Measurements from ENCODE around the gene REEP1.

The REEP1 gene

DNA sequence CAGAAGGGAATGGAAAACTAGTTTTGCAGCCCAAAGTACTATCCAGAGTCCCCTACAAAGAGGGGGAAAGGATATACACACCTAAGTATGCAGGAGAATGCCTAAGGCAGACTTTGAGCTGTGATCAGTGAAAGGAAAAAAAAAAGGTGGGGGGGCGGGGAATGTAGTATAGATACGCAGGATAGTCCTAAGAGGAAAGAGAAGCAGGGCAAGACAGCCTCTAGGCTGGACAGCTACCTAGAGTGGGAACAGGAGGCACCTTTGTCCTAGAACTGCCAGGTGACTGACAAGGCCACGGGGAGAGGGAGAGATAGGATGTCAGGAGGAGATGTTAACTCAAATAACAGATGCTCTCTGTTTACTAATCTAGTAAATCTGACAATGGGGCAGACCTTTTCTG is 6.0 kb downstream of the REEP1 start:
- no peaks in the 10 kb centered on the region for H3K36me3 ChIP-seq (ENCODE audit: control insufficient read depth, insufficient read depth, low read length)
- WGBS, 2 experiments = 89 to 90% methylated on average over 3 of the region's 3 CpGs
- H3K4me1 ChIP-seq (ENCODE audit: control insufficient read depth, insufficient read depth, low read length) = peaks cover 3% of the 10 kb centered on the region
- H3K9me3 ChIP-seq (ENCODE audit: control insufficient read depth, low read length) = no peaks in the 10 kb centered on the region
- H3K27me3 ChIP-seq (ENCODE audit: control insufficient read depth, insufficient read depth, low read length, poor library complexity, severe bottlenecking) = peaks cover 25% of the 10 kb centered on the region
- no peak overlapping the region for H3K27ac ChIP-seq (ENCODE audit: insufficient read depth, low read depth, low read length, poor library complexity, severe bottlenecking)
- no peak overlapping the region for H3K4me3 ChIP-seq (ENCODE audit: insufficient read depth, low read depth, low read length)

DNA sequence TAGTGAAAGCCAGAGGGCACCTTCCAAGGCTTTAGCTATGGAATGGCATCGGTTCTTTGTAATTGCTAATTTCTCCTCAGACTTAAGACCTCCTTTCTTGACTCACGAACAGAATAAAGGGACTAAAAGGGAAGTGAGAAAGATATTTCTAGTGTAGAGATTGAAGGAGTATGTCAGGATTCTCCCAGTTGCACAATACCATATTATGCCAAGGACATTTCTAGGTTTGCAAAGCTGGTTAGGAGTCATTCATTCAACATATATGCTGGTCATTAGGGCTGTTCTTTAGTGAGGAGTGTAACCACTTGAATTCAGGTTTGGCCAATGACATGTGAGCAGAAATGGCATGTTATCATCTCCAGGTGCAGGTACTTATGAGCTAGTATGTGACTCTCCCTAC is 7.4 kb downstream of the REEP1 start:
- 85 to 100% methylated on average over 1 to 2 of the region's 2 CpGs for WGBS, 2 experiments

DNA sequence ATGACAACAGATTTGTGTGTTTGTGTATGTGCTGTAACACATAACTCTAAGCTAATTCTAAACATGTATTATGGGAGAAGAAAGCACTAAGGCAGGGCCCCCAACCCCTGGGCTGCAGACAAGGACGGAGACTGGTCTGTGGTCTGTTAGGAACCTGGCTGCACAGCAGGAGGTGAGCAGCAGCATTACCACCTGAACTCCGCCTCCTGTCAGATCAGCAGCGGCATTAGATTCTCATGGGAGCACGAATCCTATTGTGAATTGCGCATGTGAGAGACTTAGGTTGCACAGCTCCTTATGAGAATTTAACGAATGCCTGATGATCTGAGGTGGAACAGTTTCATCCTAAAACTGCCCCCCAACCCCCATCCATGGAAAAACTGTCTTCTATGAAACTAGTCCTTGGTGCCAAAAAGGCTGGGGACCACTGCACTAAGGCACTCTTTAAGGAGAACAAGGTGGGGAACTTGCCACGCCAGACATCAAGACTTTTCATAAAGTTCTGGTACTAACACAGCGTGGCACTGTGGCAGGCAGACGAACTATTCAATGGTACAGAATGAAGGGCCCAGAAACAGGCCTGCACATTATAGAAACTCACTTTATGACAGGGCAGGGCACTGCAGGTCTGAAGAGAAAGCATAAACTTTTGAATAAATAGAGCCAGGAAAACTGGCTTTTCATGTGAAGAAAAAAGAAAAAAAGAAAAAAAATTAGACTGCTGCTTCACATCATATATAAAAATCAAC is 14.0 kb downstream of the REEP1 start:
- Histone ChIP-seq H3K36me3 (ENCODE audit: control insufficient read depth, insufficient read depth, low read length) (no peaks in the 10 kb centered on the region), H3K4me3 (ENCODE audit: insufficient read depth, low read depth, low read length) (no peak overlapping the region), H3K27ac (ENCODE audit: insufficient read depth, low read depth, low read length, poor library complexity, severe bottlenecking) (no peak overlapping the region), H3K9me3 (ENCODE audit: control insufficient read depth, low read length) (no peaks in the 10 kb centered on the region), H3K27me3 (ENCODE audit: control insufficient read depth, insufficient read depth, low read length, poor library complexity, severe bottlenecking) (no peaks in the 10 kb centered on the region), H3K4me1 (ENCODE audit: control insufficient read depth, insufficient read depth, low read length) (no peaks in the 10 kb centered on the region)
- 75 to 82% methylated on average over 9 of the region's 9 CpGs for WGBS, 2 experiments

More for the DNA sequence above, 7.4 kb downstream of the REEP1 start:
- Histone ChIP-seq H3K9me3 (ENCODE audit: control insufficient read depth, low read length) (no peaks in the 10 kb centered on the region), H3K27ac (ENCODE audit: insufficient read depth, low read depth, low read length, poor library complexity, severe bottlenecking) (no peak overlapping the region), H3K36me3 (ENCODE audit: control insufficient read depth, insufficient read depth, low read length) (no peaks in the 10 kb centered on the region), H3K4me3 (ENCODE audit: insufficient read depth, low read depth, low read length) (no peak overlapping the region), H3K4me1 (ENCODE audit: control insufficient read depth, insufficient read depth, low read length) (no peaks in the 10 kb centered on the region), H3K27me3 (ENCODE audit: control insufficient read depth, insufficient read depth, low read length, poor library complexity, severe bottlenecking) (peaks cover 11% of the 10 kb centered on the region)

DNA sequence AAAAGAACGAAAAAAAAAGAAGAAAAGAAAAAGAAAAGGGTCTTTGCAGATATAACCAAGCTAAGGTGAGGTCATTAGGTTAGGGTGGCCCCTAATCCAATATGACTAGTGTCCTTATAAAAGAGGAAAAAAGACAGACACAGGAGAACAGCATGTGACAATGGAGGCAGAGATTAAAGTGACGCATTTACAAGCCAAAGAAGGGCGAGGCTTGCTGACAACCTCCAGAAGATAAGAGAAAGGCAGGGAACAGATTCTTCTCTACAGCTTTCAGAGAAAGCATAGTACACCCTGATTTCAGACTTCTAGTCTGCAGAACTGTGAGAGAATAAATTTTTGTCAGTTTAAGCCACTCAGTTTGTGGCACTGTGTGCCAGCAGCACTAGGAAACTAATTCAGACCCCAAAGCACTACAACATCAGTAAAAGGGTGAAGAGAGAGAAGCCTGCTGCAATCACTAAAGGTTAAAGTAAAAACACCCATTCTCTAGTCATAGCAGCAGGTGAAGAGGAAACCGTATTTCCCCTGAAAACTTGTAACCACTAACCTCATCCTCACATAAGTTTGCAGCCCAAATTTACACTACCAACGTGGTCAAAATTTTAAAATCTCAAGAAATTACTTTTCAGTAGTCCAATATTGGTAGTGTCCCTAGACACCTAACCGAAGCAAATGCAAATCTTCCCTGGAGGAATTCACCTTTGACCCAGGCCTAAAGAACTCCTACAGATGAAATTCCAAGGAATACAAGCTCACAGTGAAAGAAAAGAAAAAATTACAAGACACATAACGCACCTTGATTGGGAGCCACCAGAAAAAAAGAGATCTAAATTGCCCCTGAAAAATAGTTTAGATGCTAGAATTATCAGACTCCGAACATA is 17.5 kb downstream of the REEP1 start:
- no peaks in the 10 kb centered on the region for H3K36me3 ChIP-seq (ENCODE audit: control insufficient read depth, insufficient read depth, low read length)
- H3K4me3 ChIP-seq (ENCODE audit: insufficient read depth, low read depth, low read length) = no peak overlapping the region
- H3K4me1 ChIP-seq (ENCODE audit: control insufficient read depth, insufficient read depth, low read length) = no peaks in the 10 kb centered on the region
- no peaks in the 10 kb centered on the region for H3K9me3 ChIP-seq (ENCODE audit: control insufficient read depth, low read length)
- no peaks in the 10 kb centered on the region for H3K27me3 ChIP-seq (ENCODE audit: control insufficient read depth, insufficient read depth, low read length, poor library complexity, severe bottlenecking)
- no peak overlapping the region for H3K27ac ChIP-seq (ENCODE audit: insufficient read depth, low read depth, low read length, poor library complexity, severe bottlenecking)
- 74 to 80% methylated on average over 6 of the region's 8 CpGs for WGBS, 2 experiments

DNA sequence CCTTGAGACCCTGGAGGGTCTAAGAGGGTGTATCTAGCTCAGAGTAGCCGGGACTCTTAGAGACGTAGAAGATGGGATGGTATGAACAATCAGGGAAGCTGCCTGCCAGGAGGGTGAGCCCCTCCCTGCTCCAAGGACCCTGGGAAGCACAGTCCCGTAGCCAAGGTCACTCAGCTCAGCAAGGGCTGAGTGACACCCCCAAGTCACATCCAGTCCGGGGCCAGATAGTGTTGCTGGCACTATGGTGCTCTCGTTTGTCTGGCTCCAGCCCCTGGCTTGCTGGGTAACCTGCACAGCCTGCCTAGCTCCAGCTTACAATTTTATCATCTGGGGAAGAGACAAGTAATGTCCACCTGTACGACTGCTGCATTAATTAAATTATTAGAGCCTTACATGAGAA is 22.3 kb downstream of the REEP1 start:
- WGBS, 2 experiments = 90 to 94% methylated on average over 6 of the region's 6 CpGs
- Histone ChIP-seq H3K27ac (ENCODE audit: insufficient read depth, low read depth, low read length, poor library complexity, severe bottlenecking) (no peak overlapping the region), H3K36me3 (ENCODE audit: control insufficient read depth, insufficient read depth, low read length) (no peaks in the 10 kb centered on the region), H3K27me3 (ENCODE audit: control insufficient read depth, insufficient read depth, low read length, poor library complexity, severe bottlenecking) (no peaks in the 10 kb centered on the region), H3K9me3 (ENCODE audit: control insufficient read depth, low read length) (no peaks in the 10 kb centered on the region), H3K4me3 (ENCODE audit: insufficient read depth, low read depth, low read length) (no peak overlapping the region), H3K4me1 (ENCODE audit: control insufficient read depth, insufficient read depth, low read length) (no peaks in the 10 kb centered on the region)

DNA sequence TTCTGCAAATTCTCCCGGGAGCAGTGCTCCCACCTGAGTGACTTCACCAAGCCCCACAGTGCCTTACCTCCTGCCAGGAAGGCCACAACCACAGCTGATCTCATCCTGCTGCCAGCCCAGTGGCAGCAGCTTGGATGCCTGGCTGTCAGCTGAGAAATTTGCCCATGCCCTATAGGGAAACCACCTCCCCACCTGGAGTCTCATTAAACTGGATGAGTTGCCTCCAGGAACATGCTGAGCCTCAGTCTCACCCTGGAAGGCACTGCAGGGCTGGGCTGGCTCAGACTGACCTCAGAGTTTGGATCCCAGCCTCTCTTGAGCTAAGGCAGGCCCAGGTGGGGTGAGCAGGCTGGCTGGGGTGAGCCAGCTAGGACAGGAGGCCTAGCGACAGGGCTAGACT is 23.3 kb downstream of the REEP1 start:
- H3K36me3 ChIP-seq (ENCODE audit: control insufficient read depth, insufficient read depth, low read length) = no peaks in the 10 kb centered on the region
- H3K27ac ChIP-seq (ENCODE audit: insufficient read depth, low read depth, low read length, poor library complexity, severe bottlenecking) = no peak overlapping the region
- WGBS, 2 experiments = 87 to 96% methylated on average over 2 of the region's 2 CpGs
- H3K4me1 ChIP-seq (ENCODE audit: control insufficient read depth, insufficient read depth, low read length) = no peaks in the 10 kb centered on the region
- no peak overlapping the region for H3K4me3 ChIP-seq (ENCODE audit: insufficient read depth, low read depth, low read length)
- H3K27me3 ChIP-seq (ENCODE audit: control insufficient read depth, insufficient read depth, low read length, poor library complexity, severe bottlenecking) = no peaks in the 10 kb centered on the region
- H3K9me3 ChIP-seq (ENCODE audit: control insufficient read depth, low read length) = no peaks in the 10 kb centered on the region

DNA sequence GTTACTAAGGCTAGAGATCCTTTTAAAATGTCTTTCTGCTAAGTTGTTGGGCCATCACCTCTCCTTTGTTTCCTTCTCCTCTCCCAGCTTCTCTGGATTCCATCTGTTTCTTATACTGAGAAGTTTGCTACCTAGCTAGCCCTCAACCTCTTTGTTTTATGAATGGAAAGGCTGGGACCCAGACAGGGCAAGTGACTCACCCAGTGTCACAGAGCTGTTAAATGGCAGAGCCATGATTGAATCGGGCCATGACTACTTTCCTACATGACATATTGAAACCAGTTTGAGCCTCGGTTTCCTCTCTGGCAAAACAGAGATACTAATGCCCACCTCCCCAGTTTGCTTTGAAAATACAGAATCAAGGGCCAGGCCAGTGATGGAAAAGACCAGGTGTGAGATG is 24.1 kb downstream of the REEP1 start:
- Histone ChIP-seq H3K4me3 (ENCODE audit: insufficient read depth, low read depth, low read length) (no peak overlapping the region), H3K36me3 (ENCODE audit: control insufficient read depth, insufficient read depth, low read length) (no peaks in the 10 kb centered on the region), H3K27ac (ENCODE audit: insufficient read depth, low read depth, low read length, poor library complexity, severe bottlenecking) (no peak overlapping the region), H3K9me3 (ENCODE audit: control insufficient read depth, low read length) (no peaks in the 10 kb centered on the region), H3K27me3 (ENCODE audit: control insufficient read depth, insufficient read depth, low read length, poor library complexity, severe bottlenecking) (no peaks in the 10 kb centered on the region), H3K4me1 (ENCODE audit: control insufficient read depth, insufficient read depth, low read length) (no peaks in the 10 kb centered on the region)
- 89 to 91% methylated on average over 2 of the region's 2 CpGs for WGBS, 2 experiments

DNA sequence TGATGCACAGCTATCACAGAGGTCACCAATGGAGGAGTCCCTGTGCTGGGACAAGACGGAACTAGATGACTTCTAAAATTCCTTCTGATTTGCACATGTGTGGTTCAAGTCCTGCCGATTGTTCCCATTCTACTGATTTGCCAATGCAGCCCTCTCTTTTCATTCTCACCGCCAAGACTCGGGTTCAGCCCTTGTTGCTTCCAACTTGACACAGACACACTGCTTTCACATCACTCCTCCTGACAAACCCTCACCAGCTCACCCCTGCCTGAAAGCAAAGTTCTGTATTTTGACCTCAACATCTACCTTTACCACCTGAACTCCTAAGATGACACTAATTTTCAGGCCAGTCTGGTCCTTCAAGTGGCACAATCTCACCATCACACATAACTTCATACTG is 25.5 kb downstream of the REEP1 start:
- H3K4me1 ChIP-seq (ENCODE audit: control insufficient read depth, insufficient read depth, low read length) = no peaks in the 10 kb centered on the region
- no peak overlapping the region for H3K4me3 ChIP-seq (ENCODE audit: insufficient read depth, low read depth, low read length)
- no peaks in the 10 kb centered on the region for H3K27me3 ChIP-seq (ENCODE audit: control insufficient read depth, insufficient read depth, low read length, poor library complexity, severe bottlenecking)
- H3K36me3 ChIP-seq (ENCODE audit: control insufficient read depth, insufficient read depth, low read length) = no peaks in the 10 kb centered on the region
- no peaks in the 10 kb centered on the region for H3K9me3 ChIP-seq (ENCODE audit: control insufficient read depth, low read length)
- no peak overlapping the region for H3K27ac ChIP-seq (ENCODE audit: insufficient read depth, low read depth, low read length, poor library complexity, severe bottlenecking)
- 91 to 94% methylated on average over 4 of the region's 4 CpGs for WGBS, 2 experiments

DNA sequence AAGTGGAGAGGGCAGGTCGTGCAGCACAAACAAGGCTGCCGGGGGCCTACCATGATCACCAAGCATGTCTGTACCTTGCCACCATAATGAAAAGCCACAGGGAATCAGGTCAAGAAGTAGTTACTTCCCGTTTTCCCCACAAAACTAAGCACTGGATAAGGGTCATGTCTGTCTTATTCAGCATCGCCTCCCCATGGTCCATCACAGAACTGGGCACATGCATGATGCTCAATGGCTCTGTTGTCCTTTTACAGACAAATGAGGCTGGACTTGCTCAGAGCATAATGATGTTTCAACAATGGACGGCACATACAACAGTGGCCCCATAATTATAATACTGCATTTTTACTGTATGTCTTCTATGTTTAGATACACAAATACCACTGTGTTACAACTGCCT is 27.5 kb downstream of the REEP1 start:
- Histone ChIP-seq H3K36me3 (ENCODE audit: control insufficient read depth, insufficient read depth, low read length) (no peaks in the 10 kb centered on the region), H3K27me3 (ENCODE audit: control insufficient read depth, insufficient read depth, low read length, poor library complexity, severe bottlenecking) (no peaks in the 10 kb centered on the region), H3K9me3 (ENCODE audit: control insufficient read depth, low read length) (no peaks in the 10 kb centered on the region), H3K4me1 (ENCODE audit: control insufficient read depth, insufficient read depth, low read length) (no peaks in the 10 kb centered on the region), H3K27ac (ENCODE audit: insufficient read depth, low read depth, low read length, poor library complexity, severe bottlenecking) (no peak overlapping the region), H3K4me3 (ENCODE audit: insufficient read depth, low read depth, low read length) (no peak overlapping the region)
- 85 to 94% methylated on average over 5 of the region's 5 CpGs for WGBS, 2 experiments

DNA sequence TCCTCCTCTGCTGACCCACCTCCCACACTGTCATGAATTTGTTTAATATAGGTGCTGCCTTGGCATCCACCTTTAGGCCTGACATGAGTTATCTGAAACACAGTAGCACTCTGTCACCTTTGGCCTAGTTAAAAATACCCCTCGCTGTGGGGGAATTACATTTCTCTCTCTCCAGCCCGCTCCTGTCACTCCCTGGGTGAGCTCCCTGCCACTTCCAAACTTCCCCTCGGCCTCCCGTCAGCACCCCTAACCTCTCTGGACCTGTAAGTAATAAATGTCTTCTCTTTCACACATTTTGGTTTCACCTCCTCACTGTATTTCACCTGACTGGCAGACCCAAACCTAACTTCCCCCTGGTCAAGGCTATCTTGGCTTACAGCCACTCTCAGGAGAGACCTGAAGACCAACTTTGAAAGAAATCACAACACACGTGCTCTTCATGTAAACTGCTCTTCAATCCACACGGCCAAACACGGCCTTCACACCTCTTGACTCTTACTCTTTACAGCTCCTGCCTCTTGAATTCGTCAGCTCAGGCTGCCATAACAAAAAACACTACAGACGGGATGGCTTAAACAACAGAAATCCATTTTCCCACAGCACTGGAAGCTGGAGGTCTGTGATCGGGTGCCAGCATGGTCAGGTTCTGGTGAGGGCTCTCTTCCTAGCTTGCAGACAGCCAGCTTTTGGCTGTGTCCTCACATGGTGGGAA is 28.3 kb downstream of the REEP1 start:
- 89 to 94% methylated on average over 10 of the region's 10 CpGs for WGBS, 2 experiments
- Histone ChIP-seq H3K4me3 (ENCODE audit: insufficient read depth, low read depth, low read length) (no peak overlapping the region), H3K4me1 (ENCODE audit: control insufficient read depth, insufficient read depth, low read length) (peaks cover 3% of the 10 kb centered on the region), H3K27ac (ENCODE audit: insufficient read depth, low read depth, low read length, poor library complexity, severe bottlenecking) (no peak overlapping the region), H3K9me3 (ENCODE audit: control insufficient read depth, low read length) (no peaks in the 10 kb centered on the region), H3K27me3 (ENCODE audit: control insufficient read depth, insufficient read depth, low read length, poor library complexity, severe bottlenecking) (no peaks in the 10 kb centered on the region), H3K36me3 (ENCODE audit: control insufficient read depth, insufficient read depth, low read length) (no peaks in the 10 kb centered on the region)
